ENCODE results near the gene TMEM221.
A peak's percentile ranks its signal among the peaks of the same experiment; 100 is the strongest.

The TMEM221 gene

GRCh38 chr19:17460372-17461230 is 12.1 kb upstream of the TMEM221 start, which contains the start of gene NXNL1:
NXNL1 (minus strand) TSS chr19:17460926; CDS start chr19:17460869, 57 bp downstream.
- H3K27me3 ChIP-seq (ENCODE audit: insufficient read depth, insufficient read length): peaks cover 7% of the 10 kb centered on the region
- no peak for TF ChIP-seq YY1 (IDR thresholded peaks at IDR 0.05; ENCODE audit: insufficient read depth, insufficient read length)
- no peak for TF ChIP-seq ZNF274 (IDR thresholded peaks at IDR 0.05; ENCODE audit: low read depth, low read length)
- TF ChIP-seq SUZ12 (IDR thresholded peaks at IDR 0.05; ENCODE audit: extremely low read depth, insufficient read depth, insufficient read length): no peak
- no peaks in the 10 kb centered on the region for H3K9me3 ChIP-seq (ENCODE audit: insufficient read depth, low read length)
- DNase-seq (ENCODE audit: low read depth, low spot score): no peak
- H3K4me1 ChIP-seq (ENCODE audit: insufficient read depth, insufficient read length): peaks cover 7% of the 10 kb centered on the region
- H3K36me3 ChIP-seq (ENCODE audit: insufficient read depth, insufficient read length, low read length): no peaks in the 10 kb centered on the region
- no peak within 1 kb of the TSS for H3K4me3 ChIP-seq (ENCODE audit: insufficient read length, low read depth)
- H3K9ac ChIP-seq (ENCODE audit: insufficient read length, low read depth): peak within 1 kb of the TSS; percentile 50

- H3K27me3 ChIP-seq (ENCODE audit: insufficient read depth, insufficient read length): peaks cover 7% of the 10 kb centered on the region
- no peak for DNase-seq (ENCODE audit: low read depth, low spot score)
- H3K9ac ChIP-seq (ENCODE audit: insufficient read length, low read depth): no peak overlapping the region
- H3K36me3 ChIP-seq (ENCODE audit: insufficient read depth, insufficient read length, low read length): no peaks in the 10 kb centered on the region
- no peak for TF ChIP-seq SUZ12 (IDR thresholded peaks at IDR 0.05; ENCODE audit: extremely low read depth, insufficient read depth, insufficient read length)
- TF ChIP-seq ZNF274 (IDR thresholded peaks at IDR 0.05; ENCODE audit: low read depth, low read length): no peak
- no peak for TF ChIP-seq YY1 (IDR thresholded peaks at IDR 0.05; ENCODE audit: insufficient read depth, insufficient read length)
- H3K9me3 ChIP-seq (ENCODE audit: insufficient read depth, low read length): no peaks in the 10 kb centered on the region
- H3K4me3 ChIP-seq (ENCODE audit: insufficient read length, low read depth): no peak overlapping the region
- peaks cover 10% of the 10 kb centered on the region for H3K4me1 ChIP-seq (ENCODE audit: insufficient read depth, insufficient read length)
These were observed 10.5 kb upstream of the TMEM221 start for GRCh38 chr19:17458970-17459369.

GRCh38 chr19:17457616-17458015 is 9.1 kb upstream of the TMEM221 start:
- DNase-seq (ENCODE audit: low read depth, low spot score): no peak
- H3K4me1 ChIP-seq (ENCODE audit: insufficient read depth, insufficient read length): peaks cover 10% of the 10 kb centered on the region
- no peak for TF ChIP-seq ZNF274 (IDR thresholded peaks at IDR 0.05; ENCODE audit: low read depth, low read length)
- TF ChIP-seq YY1 (IDR thresholded peaks at IDR 0.05; ENCODE audit: insufficient read depth, insufficient read length): no peak
- TF ChIP-seq SUZ12 (IDR thresholded peaks at IDR 0.05; ENCODE audit: extremely low read depth, insufficient read depth, insufficient read length): no peak
- H3K27me3 ChIP-seq (ENCODE audit: insufficient read depth, insufficient read length): peaks cover 10% of the 10 kb centered on the region
- no peaks in the 10 kb centered on the region for H3K36me3 ChIP-seq (ENCODE audit: insufficient read depth, insufficient read length, low read length)
- no peak overlapping the region for H3K9ac ChIP-seq (ENCODE audit: insufficient read length, low read depth)
- peaks cover 3% of the 10 kb centered on the region; the same call in 1 of the 2 replicates for H3K9me3 ChIP-seq (ENCODE audit: insufficient read depth, low read length)
- H3K4me3 ChIP-seq (ENCODE audit: insufficient read length, low read depth): no peak overlapping the region

- H3K9me3 ChIP-seq (ENCODE audit: insufficient read depth, low read length): peaks cover 3% of the 10 kb centered on the region; the same call in 1 of the 2 replicates
- no peak for TF ChIP-seq ZNF274 (IDR thresholded peaks at IDR 0.05; ENCODE audit: low read depth, low read length)
- TF ChIP-seq YY1 (IDR thresholded peaks at IDR 0.05; ENCODE audit: insufficient read depth, insufficient read length): no peak
- TF ChIP-seq SUZ12 (IDR thresholded peaks at IDR 0.05; ENCODE audit: extremely low read depth, insufficient read depth, insufficient read length): no peak
- no peak overlapping the region for H3K4me3 ChIP-seq (ENCODE audit: insufficient read length, low read depth)
- no peaks in the 10 kb centered on the region for H3K36me3 ChIP-seq (ENCODE audit: insufficient read depth, insufficient read length, low read length)
- H3K9ac ChIP-seq (ENCODE audit: insufficient read length, low read depth): no peak overlapping the region
- peaks cover 10% of the 10 kb centered on the region for H3K4me1 ChIP-seq (ENCODE audit: insufficient read depth, insufficient read length)
- no peak for DNase-seq (ENCODE audit: low read depth, low spot score)
- H3K27me3 ChIP-seq (ENCODE audit: insufficient read depth, insufficient read length): peaks cover 10% of the 10 kb centered on the region
These were observed 7.7 kb upstream of the TMEM221 start for GRCh38 chr19:17456127-17456526.

GRCh38 chr19:17455308-17456123 is 7.0 kb upstream of the TMEM221 start:
- Histone ChIP-seq H3K4me1 (ENCODE audit: insufficient read depth, insufficient read length) (peaks cover 7% of the 10 kb centered on the region), H3K27me3 (ENCODE audit: insufficient read depth, insufficient read length) (peaks cover 10% of the 10 kb centered on the region), H3K9me3 (ENCODE audit: insufficient read depth, low read length) (peaks cover 3% of the 10 kb centered on the region; the same call in 1 of the 2 replicates), H3K9ac (ENCODE audit: insufficient read length, low read depth) (peak overlapping the region; percentile 32), H3K36me3 (ENCODE audit: insufficient read depth, insufficient read length, low read length) (no peaks in the 10 kb centered on the region), H3K4me3 (ENCODE audit: insufficient read length, low read depth) (no peak overlapping the region)
- TF ChIP-seq YY1 (IDR thresholded peaks at IDR 0.05; ENCODE audit: insufficient read depth, insufficient read length) (no peak), SUZ12 (IDR thresholded peaks at IDR 0.05; ENCODE audit: extremely low read depth, insufficient read depth, insufficient read length) (no peak), ZNF274 (IDR thresholded peaks at IDR 0.05; ENCODE audit: low read depth, low read length) (no peak)
- DNase-seq (ENCODE audit: low read depth, low spot score): no peak

GRCh38 chr19:17454576-17455071 is 6.2 kb upstream of the TMEM221 start:
- DNase-seq (ENCODE audit: low read depth, low spot score): no peak
- Histone ChIP-seq H3K27me3 (ENCODE audit: insufficient read depth, insufficient read length) (peaks cover 18% of the 10 kb centered on the region), H3K36me3 (ENCODE audit: insufficient read depth, insufficient read length, low read length) (no peaks in the 10 kb centered on the region), H3K4me3 (ENCODE audit: insufficient read length, low read depth) (peak overlapping the region; percentile 21), H3K9ac (ENCODE audit: insufficient read length, low read depth) (peak overlapping the region; percentile 72), H3K9me3 (ENCODE audit: insufficient read depth, low read length) (peaks cover 3% of the 10 kb centered on the region; the same call in 1 of the 2 replicates), H3K4me1 (ENCODE audit: insufficient read depth, insufficient read length) (peaks cover 5% of the 10 kb centered on the region)
- TF ChIP-seq YY1 (IDR thresholded peaks at IDR 0.05; ENCODE audit: insufficient read depth, insufficient read length) (no peak), ZNF274 (IDR thresholded peaks at IDR 0.05; ENCODE audit: low read depth, low read length) (no peak), SUZ12 (IDR thresholded peaks at IDR 0.05; ENCODE audit: extremely low read depth, insufficient read depth, insufficient read length) (no peak)
